ENCODE results near the gene KRT7.

- TF ChIP-seq POLR2A (IDR thresholded peaks at IDR 0.05; ENCODE audit: low read length) (no peak), GATA1 (IDR thresholded peaks at IDR 0.05; ENCODE audit: low read depth, low read length) (no peak)
These were observed 3.2 kb upstream of the KRT7 start for GRCh38 chr12:52229836-52230343.
